GM19467 (cell line): ENCODE results near the gene NDUFA13.

Experiments used
- ATAC-seq: cut with Tn5 transposase; IDR thresholded peaks from one replicate; pipeline ENCODE4 v1.9.1; 2021; ENCODE audit warnings: mild to moderate bottlenecking, moderate library complexity; ENCODE audit not compliant: unreplicated experiment

NDUFA13 gene

GRCh38 chr19:19531951-19532805 is 16.2 kb downstream of the NDUFA13 start:
- ATAC-seq: no peak

DNA sequence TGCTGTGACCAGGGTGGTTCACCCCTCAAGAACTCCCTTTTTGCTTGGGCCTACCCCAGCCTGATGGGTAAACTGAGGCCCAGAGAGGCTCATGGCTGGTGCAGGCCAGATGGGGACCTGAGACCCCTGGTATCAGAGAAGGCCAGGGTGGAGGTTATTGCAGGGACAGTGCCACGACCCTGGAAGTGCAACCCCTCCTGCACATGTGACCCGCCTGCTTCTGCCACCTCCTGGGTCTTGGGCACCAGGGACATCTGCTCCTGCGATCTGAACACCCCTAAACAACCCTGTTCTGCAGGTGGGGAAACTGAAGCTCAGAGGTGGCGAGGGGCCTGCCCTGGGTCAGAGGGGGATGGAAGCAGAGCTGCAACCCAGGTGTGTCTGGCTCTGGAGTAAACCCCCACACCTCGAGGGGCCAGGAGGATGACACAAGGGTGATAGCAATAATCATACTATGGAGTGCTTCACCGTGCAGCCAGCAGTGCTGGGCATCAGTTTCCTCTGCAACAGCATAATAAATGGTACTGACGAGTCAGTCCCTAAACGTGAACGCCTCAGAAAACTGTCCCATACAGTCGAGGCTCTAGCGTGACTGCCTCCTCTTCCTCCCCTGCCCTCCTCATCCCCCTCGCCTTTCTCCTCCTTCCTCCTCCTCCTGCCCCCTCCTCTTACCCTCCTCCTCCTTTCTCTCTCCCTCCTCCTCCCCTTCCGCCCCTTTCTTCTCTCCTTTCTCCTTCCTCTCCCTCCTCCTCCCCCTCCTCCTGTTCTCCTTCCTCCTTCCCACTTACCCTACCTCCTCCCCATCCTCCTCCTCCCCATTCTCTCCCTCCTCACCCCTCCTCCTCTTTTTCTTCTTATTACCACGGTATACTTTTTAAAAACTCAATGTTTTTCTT is 17.0 kb downstream of the NDUFA13 start:
- ATAC-seq: no peak

- no peak for ATAC-seq
Observed at GRCh38 chr19:19533841-19534240, 17.8 kb downstream of the NDUFA13 start.

DNA sequence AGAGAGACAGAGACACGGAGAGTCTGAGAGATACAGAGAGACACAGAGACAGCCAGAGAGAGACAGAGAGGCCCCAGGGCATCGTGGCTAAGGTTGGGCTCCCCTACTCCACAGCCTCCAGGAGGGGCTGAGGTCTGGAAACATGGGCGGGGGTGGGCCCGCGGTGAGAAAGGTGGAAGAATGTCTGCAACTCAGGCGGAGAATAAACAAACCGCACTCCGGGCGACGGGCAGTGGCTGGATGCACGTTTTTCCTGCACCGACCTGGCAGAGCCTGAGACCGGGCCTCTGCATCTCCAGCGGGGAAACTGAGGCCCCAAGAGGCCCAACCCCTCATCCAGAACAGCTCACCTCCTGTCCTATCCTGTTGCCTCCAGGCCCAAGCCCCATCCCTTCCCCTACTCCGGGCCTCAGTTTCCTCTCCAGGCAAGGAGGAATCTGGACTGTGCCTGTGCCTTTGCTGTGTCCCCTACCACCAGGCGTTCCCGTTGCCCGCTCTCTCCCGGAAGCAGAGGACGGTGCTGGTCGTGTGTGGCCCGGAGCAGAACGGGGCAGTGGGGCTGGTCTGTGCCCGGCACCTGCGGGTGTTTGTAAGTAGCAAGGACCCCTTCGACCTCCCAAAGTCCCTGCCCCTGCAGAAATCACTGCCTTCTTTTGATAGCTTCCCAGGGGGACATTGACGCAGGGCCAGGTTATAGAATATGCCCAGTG is 18.7 kb downstream of the NDUFA13 start:
- ATAC-seq: no peak

DNA sequence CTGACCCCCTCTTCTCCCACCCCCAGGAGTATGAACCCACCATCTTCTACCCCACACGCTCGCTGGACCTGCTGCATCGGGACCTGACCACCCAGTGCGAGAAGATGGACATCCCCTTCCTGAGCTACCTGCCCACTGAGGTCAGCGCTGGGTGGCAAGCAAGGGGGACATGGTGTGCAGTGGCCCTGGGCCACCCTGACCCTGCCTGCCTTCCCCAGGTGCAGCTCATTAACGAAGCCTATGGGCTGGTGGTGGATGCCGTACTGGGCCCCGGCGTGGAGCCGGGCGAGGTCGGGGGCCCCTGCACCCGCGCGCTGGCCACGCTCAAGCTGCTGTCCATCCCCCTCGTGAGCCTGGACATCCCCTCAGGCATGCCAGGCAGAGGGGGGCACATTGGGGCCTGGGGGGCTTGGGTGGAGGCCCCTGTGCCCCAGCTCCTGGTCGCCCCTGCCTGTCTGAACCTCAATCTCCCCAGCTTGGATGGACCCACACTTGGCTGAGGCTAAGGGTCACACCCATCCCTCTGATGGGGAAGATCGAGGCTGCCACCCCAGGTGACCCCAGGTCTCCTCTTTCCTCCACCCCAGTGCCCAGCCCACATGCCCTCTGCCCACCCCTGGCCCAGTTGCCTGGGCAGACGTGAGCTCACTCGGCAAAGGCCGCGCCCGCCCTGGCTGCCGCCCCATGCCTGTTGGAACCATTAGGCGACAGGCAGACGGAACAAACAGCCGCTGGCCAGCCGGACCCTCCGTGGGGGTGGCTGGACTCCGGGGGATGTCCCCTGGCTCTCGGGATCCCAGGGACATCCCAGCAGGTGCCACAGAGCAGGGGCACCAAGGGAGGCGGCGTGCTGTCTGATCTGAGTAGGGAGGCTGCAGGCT is 19.5 kb downstream of the NDUFA13 start:
- no peak for ATAC-seq

GRCh38 chr19:19537075-19538048 is 21.3 kb downstream of the NDUFA13 start:
- ATAC-seq: no peak

DNA sequence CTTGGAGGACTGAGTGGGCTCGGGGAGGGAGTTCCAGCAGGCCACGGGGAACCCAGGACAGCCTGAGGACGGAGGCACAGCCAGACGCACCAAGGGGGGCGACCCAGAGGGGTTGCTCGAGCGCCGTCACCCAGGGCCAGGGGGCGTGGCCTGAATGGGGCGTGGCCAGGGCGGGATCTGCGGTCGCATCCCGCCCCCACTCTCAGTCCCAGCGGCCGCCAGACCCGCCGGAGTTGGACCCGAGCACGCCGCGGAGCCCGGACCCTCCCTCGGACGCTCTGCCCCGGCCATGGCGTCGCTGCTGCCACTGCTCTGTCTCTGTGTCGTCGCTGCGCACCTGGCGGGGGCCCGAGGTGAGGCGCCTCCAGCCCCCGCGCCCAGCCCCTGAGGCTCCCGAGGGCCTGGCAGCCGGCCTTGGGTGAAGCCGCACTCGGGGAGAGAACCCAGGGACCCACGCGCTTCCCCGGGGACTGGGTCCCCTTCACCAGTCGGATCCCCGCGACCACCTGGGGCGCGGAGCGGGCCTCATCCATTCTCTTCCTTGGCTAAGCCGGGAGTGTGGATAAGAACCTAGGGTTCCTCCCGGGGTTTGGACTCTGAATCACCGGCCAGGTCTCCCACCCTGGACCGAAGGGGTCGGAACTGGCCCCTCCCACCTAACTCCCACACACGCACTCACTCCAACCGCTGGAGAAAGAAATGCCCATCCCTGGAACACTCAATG is 22.2 kb downstream of the NDUFA13 start, which contains the start of gene CILP2:
Gene CILP2 (plus strand): TSS at position 205 of the 724 bp plus-strand sequence. CDS start 85 bp downstream, at position 290.
- ATAC-seq: no peak

GRCh38 chr19:19538785-19539166 is 22.8 kb downstream of the NDUFA13 start:
- no peak for ATAC-seq

DNA sequence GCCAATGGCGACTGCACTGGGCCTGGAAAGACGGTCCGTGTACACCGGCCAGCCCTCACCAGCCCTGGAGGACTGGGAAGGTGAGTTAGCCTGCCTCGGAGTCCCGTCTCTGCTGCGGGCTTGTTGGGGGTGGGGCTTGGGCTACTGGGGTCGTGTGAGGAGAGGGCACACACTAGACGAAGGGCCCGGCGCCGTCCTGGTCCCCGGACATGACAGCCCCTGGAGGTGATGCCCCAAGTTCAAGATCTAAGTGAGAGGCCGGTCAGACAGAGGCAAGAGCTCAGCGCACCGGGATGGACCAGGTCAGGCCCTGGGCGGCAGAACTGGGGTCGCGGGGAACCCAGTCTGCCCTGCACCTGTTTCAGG is 23.7 kb downstream of the NDUFA13 start:
- no peak for ATAC-seq

DNA sequence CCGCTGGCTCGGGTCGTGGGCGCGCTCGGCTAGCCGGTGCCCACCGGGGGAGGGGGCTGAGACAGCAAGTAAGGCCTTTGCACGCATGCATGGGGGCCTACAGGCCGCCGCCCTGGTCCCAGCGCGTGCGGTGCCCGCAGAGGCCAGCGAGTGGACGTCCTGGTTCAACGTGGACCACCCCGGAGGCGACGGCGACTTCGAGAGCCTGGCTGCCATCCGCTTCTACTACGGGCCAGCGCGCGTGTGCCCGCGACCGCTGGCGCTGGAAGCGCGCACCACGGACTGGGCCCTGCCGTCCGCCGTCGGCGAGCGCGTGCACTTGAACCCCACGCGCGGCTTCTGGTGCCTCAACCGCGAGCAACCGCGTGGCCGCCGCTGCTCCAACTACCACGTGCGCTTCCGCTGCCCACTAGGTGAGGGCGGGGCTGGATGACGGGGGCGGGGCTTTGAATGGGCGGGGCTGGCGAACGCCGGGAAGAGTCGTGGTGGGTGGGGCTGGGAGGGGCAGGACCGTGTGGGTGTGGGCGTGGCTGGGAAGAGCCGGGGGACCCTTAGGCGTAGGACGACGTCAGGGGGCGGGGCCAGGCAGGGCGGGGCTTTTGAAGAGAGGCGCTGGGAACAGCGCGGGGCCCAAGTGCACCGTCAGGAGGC is 24.2 kb downstream of the NDUFA13 start:
- no peak for ATAC-seq

GRCh38 chr19:19540715-19541515 is 24.9 kb downstream of the NDUFA13 start:
- no peak for ATAC-seq

GRCh38 chr19:19541616-19542015 is 25.6 kb downstream of the NDUFA13 start:
- no peak for ATAC-seq

- ATAC-seq: no peak
Observed at GRCh38 chr19:19542507-19542906, 26.5 kb downstream of the NDUFA13 start.

GRCh38 chr19:19543101-19543500 is 27.1 kb downstream of the NDUFA13 start:
- ATAC-seq: no peak

DNA sequence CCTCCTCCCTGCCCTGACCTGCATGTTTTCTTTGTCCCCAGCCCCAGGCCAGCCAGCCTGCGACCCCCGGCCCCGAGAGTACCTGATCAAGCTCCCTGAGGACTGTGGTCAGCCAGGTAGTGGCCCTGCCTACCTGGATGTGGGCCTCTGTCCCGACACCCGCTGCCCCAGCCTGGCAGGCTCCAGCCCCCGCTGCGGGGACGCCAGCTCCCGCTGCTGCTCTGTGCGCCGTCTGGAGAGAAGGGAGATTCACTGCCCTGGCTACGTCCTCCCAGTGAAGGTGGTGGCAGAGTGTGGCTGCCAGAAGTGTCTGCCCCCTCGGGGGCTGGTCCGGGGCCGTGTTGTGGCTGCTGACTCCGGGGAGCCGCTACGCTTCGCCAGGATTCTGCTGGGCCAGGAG is 27.6 kb downstream of the NDUFA13 start:
- no peak for ATAC-seq

GRCh38 chr19:19544257-19544953 is 28.4 kb downstream of the NDUFA13 start:
- no peak for ATAC-seq
